ENCODE measurements around the gene CPD.

CPD gene

DNA sequence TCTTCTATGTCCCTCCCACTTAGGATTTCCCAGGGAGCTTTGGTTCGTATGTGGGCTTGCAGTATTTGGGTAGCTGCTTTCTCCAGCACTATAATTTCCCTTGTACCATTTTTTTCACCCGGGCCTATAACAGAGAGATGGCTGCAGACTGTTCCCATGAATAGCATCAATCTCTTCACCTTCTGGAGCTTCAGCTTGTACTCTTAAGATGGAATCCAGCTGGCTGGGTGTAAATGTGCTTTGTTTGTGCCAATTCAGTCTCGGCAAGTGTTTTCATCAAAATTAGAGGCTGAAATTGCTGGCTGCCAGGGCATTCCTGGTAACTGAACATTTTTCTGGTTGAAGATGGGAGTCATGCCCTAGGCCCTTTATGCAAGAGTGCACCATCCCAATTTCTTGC lies 12.2 kb upstream of the CPD start:
- no peak for DNase-seq (ENCODE audit: low read depth)
- H3K4me3 ChIP-seq (ENCODE audit: control insufficient read depth, low read depth, low read length): no peak overlapping the region
- no peak for TF ChIP-seq CTCF (conservative IDR thresholded peaks at IDR 0.05; ENCODE audit: control insufficient read depth, insufficient read depth, low read depth, low read length)

DNA sequence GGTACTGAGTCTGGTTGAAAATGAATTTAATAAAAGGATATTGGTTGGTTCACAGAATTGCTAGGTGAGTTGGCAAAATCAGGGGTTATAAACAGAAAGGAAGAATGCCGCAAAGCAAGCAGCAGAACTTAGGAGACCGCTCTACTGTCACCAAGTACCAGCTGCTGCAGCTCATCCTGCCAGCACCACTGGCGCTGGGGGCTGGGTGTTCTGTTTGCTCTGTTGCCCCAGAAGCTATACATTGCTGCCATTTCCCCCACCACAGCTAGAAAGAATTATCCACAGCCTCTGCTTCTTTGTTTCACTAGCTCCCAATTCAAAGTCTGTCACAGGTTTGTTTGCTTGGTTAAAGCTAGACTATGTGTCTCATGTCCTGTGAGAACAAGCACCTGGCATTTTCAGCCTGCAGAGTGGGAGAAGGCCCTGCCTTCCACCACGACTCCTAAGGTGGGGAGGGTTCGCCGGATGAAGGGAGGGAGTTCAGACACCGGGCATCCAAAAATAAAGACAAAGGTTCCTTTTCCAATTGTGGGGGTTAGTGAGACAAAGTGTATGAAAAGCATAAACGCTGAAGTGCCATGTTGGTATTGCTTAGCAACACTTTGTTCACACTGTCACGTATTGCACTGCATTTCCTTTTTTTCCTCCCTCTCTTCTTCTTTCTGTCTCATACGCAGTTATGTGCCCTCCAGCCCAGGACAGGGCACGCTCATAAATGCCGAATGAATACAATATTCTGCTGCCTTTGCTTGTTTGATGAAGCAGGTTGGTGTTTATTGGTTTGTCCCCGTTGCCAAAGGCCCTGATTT lies 9.6 kb upstream of the CPD start:
- no peak for TF ChIP-seq CTCF (conservative IDR thresholded peaks at IDR 0.05; ENCODE audit: control insufficient read depth, insufficient read depth, low read depth, low read length)
- no peak for DNase-seq (ENCODE audit: low read depth)

GRCh38 chr17:30369995-30370394 lies 8.7 kb upstream of the CPD start:
- no peak for DNase-seq (ENCODE audit: low read depth)
- TF ChIP-seq CTCF (conservative IDR thresholded peaks at IDR 0.05; ENCODE audit: control insufficient read depth, insufficient read depth, low read depth, low read length): no peak
- H3K4me3 ChIP-seq (ENCODE audit: control insufficient read depth, low read depth, low read length): no peak overlapping the region

More for the DNA sequence above, 9.6 kb upstream of the CPD start:
- H3K4me3 ChIP-seq (ENCODE audit: control insufficient read depth, low read depth, low read length): no peak overlapping the region

DNA sequence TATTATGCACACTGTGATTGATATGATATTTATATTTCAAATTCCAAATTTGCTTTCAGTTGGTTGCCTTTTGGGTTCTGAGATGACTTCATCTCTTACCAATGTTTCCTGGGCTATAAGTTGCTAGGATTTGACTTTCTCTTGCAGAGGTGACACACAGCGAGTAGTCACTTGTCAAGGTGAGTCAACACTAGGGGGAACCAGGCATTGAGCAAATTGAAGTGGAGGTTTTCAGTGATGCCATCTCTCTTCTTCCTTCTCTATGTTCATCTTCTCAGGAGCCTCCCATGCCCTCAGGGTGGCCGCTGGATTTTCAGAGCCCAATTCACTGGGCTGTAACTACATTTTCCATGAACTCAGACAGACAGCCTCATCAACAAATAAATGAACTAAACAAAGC lies 6.0 kb upstream of the CPD start:
- no peak overlapping the region for H3K4me3 ChIP-seq (ENCODE audit: control insufficient read depth, low read depth, low read length)
- peak; percentile 59 for DNase-seq (ENCODE audit: low read depth)
- TF ChIP-seq CTCF (conservative IDR thresholded peaks at IDR 0.05; ENCODE audit: control insufficient read depth, insufficient read depth, low read depth, low read length): no peak

- DNase-seq (ENCODE audit: low read depth): no peak
- no peak overlapping the region for H3K4me3 ChIP-seq (ENCODE audit: control insufficient read depth, low read depth, low read length)
- no peak for TF ChIP-seq CTCF (conservative IDR thresholded peaks at IDR 0.05; ENCODE audit: control insufficient read depth, insufficient read depth, low read depth, low read length)
These were observed 3.1 kb upstream of the CPD start for GRCh38 chr17:30375661-30376060.

- H3K4me3 ChIP-seq (ENCODE audit: control insufficient read depth, low read depth, low read length): no peak overlapping the region
- peak; percentile 91 for DNase-seq (ENCODE audit: low read depth)
These were observed 1.9 kb upstream of the CPD start for GRCh38 chr17:30376621-30377452.

More at GRCh38 chr17:30376621-30377452, 1.9 kb upstream of the CPD start:
- TF ChIP-seq CTCF (conservative IDR thresholded peaks at IDR 0.05; ENCODE audit: control insufficient read depth, insufficient read depth, low read depth, low read length): no peak

Measured in fibroblast of mammary gland (primary cell).